ENCODE measurements around the gene AOPEP.

Gene AOPEP

DNA sequence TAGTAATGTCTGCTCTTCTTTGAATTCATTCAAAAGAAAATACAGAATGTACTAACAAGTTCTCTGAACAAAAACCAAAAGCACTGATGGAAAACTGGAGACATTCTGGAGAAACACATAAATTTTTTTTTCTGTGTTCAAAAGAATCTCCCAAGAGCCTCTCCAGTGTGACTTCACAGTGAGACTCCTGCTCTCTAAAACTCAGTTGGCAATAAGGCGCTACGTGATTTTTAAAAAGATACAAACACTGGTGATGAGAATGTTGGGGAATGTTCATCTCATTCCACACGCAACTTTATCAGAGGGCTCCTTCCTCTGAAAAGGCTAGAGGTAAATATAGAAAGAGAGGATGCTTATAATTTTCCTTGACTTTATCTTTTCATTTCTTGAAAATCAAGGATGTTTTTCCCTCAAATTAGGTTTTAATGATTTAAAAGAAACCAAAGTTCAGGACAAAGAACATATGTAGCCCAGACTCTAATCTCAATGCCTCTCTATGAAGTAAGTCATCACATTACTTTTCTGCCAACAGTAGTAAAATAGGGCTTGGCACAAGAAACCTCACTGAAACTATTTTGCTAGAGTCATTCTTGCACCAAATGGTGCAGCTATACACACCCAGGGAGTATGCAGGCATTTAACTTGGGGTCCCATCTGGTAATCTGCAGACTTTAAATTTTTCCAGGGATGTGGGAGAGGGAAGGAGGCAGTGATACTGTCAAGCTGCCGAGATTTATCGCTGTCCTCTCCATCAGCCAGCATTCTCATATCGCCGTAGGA, 12.9 kb upstream of the AOPEP start:
- DNase-seq (ENCODE audit: low spot score): no peak
- TF ChIP-seq, protein P1, sequence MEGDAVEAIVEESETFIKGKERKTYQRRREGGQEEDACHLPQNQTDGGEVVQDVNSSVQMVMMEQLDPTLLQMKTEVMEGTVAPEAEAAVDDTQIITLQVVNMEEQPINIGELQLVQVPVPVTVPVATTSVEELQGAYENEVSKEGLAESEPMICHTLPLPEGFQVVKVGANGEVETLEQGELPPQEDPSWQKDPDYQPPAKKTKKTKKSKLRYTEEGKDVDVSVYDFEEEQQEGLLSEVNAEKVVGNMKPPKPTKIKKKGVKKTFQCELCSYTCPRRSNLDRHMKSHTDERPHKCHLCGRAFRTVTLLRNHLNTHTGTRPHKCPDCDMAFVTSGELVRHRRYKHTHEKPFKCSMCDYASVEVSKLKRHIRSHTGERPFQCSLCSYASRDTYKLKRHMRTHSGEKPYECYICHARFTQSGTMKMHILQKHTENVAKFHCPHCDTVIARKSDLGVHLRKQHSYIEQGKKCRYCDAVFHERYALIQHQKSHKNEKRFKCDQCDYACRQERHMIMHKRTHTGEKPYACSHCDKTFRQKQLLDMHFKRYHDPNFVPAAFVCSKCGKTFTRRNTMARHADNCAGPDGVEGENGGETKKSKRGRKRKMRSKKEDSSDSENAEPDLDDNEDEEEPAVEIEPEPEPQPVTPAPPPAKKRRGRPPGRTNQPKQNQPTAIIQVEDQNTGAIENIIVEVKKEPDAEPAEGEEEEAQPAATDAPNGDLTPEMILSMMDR (IDR thresholded peaks at IDR 0.05; ENCODE audit: extremely low read depth, insufficient read depth, missing control alignments): no peak
- in situ Hi-C loops (cut with MboI; ENCODE audit: low pct_unique_long_range_greater_than_20kb, low sequenced_read_pairs, unreplicated experiment): no loop called here

DNA sequence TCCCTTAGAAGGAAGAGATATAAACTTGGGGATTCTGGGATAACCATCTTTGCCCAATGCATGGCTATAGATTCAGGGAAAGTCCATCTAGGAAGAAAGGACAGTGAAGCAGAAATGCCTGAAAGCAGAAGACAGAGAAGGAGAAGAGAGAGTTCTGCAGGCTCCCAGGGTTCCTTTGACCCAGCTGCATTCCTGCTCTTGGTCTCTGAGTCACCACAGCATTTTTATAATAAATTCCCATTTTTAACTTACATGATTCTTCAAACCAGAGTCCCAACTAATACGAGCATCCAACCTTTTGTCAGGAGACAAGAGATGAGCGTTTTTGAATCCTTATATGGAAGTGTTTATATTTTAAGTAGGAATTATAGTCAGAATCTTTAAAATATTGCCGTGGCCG, 12.0 kb upstream of the AOPEP start:
- in situ Hi-C loops (cut with MboI; ENCODE audit: low pct_unique_long_range_greater_than_20kb, low sequenced_read_pairs, unreplicated experiment): no loop called here

DNA sequence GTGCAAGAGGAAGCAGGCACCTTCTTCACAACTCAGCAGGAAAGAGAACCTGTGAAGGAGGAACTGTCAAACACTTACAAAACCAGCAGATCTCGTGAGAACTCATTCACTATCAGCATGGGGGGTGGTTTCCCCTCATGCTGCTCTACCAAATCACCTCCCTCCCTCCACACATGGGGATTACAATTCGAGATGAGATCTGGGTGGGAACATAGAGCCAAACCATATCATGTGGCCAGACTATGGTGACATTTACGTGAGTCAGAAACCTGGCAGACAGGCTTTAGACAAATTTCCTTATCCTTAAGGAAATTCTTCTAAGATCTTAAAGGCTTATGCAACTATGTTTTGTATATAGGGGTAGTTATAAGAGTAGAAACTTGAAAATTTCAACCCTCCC, 8.7 kb upstream of the AOPEP start:
- in situ Hi-C loops (cut with MboI; ENCODE audit: low pct_unique_long_range_greater_than_20kb, low sequenced_read_pairs, unreplicated experiment): no loop called here
- DNase-seq (ENCODE audit: low spot score): no peak
- TF ChIP-seq, protein P1 (IDR thresholded peaks at IDR 0.05; ENCODE audit: extremely low read depth, insufficient read depth, missing control alignments): no peak

More for the DNA sequence above, 12.0 kb upstream of the AOPEP start:
- no peak for DNase-seq (ENCODE audit: low spot score)
- TF ChIP-seq, protein P1 (IDR thresholded peaks at IDR 0.05; ENCODE audit: extremely low read depth, insufficient read depth, missing control alignments): no peak

DNA sequence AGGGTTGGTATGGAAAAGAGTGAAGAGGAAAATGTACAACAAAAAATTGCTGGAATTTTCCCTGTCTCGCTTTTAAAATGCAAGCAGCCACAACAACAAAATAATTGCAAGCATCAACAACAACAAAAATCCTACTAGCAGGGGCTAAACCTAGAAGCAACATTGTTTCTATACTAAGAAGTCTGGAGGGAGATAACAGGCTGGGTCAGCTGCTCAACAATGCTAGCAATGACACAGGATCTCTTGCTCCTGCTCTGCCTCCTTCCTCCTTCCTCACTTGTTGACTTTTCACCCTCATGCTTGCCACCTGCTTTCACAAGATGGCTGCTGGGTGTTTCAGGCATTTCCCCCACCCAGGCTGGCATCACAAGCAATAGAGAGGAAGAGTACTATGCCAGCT, 7.6 kb upstream of the AOPEP start:
- in situ Hi-C loops (cut with MboI; ENCODE audit: low pct_unique_long_range_greater_than_20kb, low sequenced_read_pairs, unreplicated experiment): no loop called here
- TF ChIP-seq, protein P1 (IDR thresholded peaks at IDR 0.05; ENCODE audit: extremely low read depth, insufficient read depth, missing control alignments): no peak
- DNase-seq (ENCODE audit: low spot score): no peak

DNA sequence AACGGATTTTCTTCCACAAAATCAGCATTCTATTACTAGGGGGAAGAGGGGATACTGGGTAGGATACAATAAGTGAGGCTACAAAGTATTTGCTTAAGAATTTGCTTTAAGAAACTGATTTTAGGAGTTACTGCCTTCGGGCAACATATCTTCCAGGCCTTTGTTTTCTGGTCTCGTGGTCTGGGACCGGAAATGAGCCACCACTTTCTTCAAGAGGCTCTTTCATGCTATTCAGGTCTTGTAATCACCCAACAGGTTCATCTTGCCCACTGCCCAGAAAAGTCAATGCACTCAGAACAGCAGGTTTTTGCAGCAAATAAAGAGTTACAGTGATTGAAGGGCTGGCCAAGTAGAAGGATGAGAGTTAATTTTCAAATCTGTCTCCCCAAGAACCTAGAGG, 6.6 kb upstream of the AOPEP start:
- DNase-seq (ENCODE audit: low spot score): no peak
- TF ChIP-seq, protein P1 (IDR thresholded peaks at IDR 0.05; ENCODE audit: extremely low read depth, insufficient read depth, missing control alignments): no peak
- in situ Hi-C loops (cut with MboI; ENCODE audit: low pct_unique_long_range_greater_than_20kb, low sequenced_read_pairs, unreplicated experiment): no loop called here

DNA sequence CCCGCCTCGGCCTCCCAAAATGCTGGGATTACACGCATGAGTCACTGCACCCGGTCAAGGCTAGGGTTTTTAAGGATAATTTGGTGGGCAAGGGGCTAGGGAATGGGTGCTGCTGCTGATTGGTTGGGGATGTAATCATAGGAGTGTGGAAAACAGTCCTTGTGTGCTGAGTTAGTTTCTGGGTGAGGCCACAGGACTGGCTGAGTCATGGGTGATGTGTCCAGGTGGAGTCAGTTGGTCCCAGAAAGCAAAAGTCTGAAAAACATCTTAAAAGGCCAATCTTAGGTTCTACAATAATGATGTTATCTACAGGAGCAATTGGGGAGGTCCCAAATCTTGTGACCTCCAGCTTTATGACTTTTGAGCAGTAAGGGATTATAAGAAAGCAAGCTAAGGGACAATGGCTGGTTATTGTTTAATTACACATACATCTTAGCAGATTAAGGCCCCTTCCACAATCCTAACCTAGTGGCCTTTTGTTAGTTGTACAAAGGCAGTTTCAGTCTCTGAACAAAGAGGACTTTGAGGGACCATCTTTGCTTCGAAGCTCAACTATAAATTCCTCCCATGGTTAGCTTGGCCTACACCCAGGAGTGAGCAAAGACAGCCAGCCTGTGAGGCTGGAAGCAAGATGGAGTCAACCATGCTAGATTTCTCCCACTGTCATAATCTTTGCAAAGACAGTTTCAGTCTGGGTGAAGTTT, 5.5 kb upstream of the AOPEP start:
- no peak for DNase-seq (ENCODE audit: low spot score)
- in situ Hi-C loops (cut with MboI; ENCODE audit: low pct_unique_long_range_greater_than_20kb, low sequenced_read_pairs, unreplicated experiment): no loop called here
- TF ChIP-seq, protein P1 (IDR thresholded peaks at IDR 0.05; ENCODE audit: extremely low read depth, insufficient read depth, missing control alignments): no peak

Data from GM13977 (cell line).